ENCODE data around the gene FAM181B.

- TF ChIP-seq POLR2A (IDR thresholded peaks at IDR 0.05): no peak
- TF ChIP-seq, protein P1, sequence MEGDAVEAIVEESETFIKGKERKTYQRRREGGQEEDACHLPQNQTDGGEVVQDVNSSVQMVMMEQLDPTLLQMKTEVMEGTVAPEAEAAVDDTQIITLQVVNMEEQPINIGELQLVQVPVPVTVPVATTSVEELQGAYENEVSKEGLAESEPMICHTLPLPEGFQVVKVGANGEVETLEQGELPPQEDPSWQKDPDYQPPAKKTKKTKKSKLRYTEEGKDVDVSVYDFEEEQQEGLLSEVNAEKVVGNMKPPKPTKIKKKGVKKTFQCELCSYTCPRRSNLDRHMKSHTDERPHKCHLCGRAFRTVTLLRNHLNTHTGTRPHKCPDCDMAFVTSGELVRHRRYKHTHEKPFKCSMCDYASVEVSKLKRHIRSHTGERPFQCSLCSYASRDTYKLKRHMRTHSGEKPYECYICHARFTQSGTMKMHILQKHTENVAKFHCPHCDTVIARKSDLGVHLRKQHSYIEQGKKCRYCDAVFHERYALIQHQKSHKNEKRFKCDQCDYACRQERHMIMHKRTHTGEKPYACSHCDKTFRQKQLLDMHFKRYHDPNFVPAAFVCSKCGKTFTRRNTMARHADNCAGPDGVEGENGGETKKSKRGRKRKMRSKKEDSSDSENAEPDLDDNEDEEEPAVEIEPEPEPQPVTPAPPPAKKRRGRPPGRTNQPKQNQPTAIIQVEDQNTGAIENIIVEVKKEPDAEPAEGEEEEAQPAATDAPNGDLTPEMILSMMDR (IDR thresholded peaks at IDR 0.05): no peak
These were observed 1.9 kb downstream of the FAM181B start for GRCh38 chr11:82731691-82732277.

Data from breast epithelium (tissue), 3 donors.